Heart left ventricle (tissue), 16 donors: ENCODE measurements around the gene ZDHHC1. TPM values are rescaled to one million over a fixed set of nuclear protein-coding genes. Genes with fewer than 3 reads are reported as not detected.

Experiments
- ATAC-seq, 4 donors: fragments of 200-7000 bp; cut with Tn5 transposase; one replicate each; pipeline ENCODE4 v1.9.1; 2020 to 2022; ENCODE audit warnings: moderate library complexity in 4 of 4, mild to moderate bottlenecking in 3 of 4, moderate number of reproducible peaks in 1 of 4
- DNase-seq, 5 donors: peaks; one replicate each; pipeline ENCODE4 v3.0.0-alpha.2; 2020
- H3K27ac ChIP-seq, 12 donors: fragments of 200-600 bp; sonication (generic) in 4 of 12; one replicate each; pipeline versions ENCODE4 v1.5.0 to v1.8.0; 2016 to 2022; ENCODE audit warnings: mild to moderate bottlenecking in 2 of 12
- H3K27me3 ChIP-seq, 9 donors: fragments of 200-600 bp; sonication (generic) in 2 of 9; one replicate each; pipeline versions ENCODE4 v1.5.1 to v1.8.0; 2016 to 2022; ENCODE audit warnings: mild to moderate bottlenecking in 3 of 9
- H3K36me3 ChIP-seq, 9 donors: fragments of 200-600 bp; sonication (generic) in 2 of 9; one replicate each; pipeline versions ENCODE4 v1.5.0 to v1.8.0; 2018 to 2022; ENCODE audit warnings: mild to moderate bottlenecking in 2 of 9
- H3K4me1 ChIP-seq, 12 donors: fragments of 200-600 bp; sonication (generic) in 4 of 12; one replicate each; pipeline versions ENCODE4 v1.5.0 to v1.8.0; 2016 to 2022; ENCODE audit warnings: mild to moderate bottlenecking in 3 of 12
- H3K4me3 ChIP-seq, 12 donors: fragments of 200-600 bp; sonication (generic) in 4 of 12; one replicate each; pipeline versions ENCODE4 v1.5.0 to v1.8.0; 2017 to 2022; ENCODE audit warnings: mild to moderate bottlenecking in 9 of 12, moderate library complexity in 4 of 12
- H3K9me3 ChIP-seq, 12 donors: fragments of 200-600 bp; sonication (generic) in 4 of 12; one replicate each; pipeline versions ENCODE4 v1.5.0 to v1.8.0; 2016 to 2022; ENCODE audit warnings: mild to moderate bottlenecking in 1 of 12
- CTCF ChIP-seq, 12 donors: fragments of 200-600 bp; sonication (generic) in 4 of 12; IDR thresholded peaks; one replicate each; pipeline versions ENCODE4 v1.5.0 to v1.8.0; 2018 to 2022; ENCODE audit warnings: antibody characterized with exemption in 12 of 12, mild to moderate bottlenecking in 5 of 12
- POLR2A ChIP-seq, 2 donors: fragments of 450-650 bp; IDR thresholded peaks; one replicate each; pipeline ENCODE4 v1.6.1; 2017; ENCODE audit warnings: antibody characterized with exemption in 2 of 2, mild to moderate bottlenecking in 2 of 2, moderate library complexity in 2 of 2
- WGBS, 4 donors: extraction: QIAGEN DNeasy Blood & Tissue Kit in 2 of 4; methylation state at CpG; one replicate each; pipeline versions ENCODE4 v1.1.5 to v1.1.7; 2013 to 2018; 5-methylcytosine and 5-hydroxymethylcytosine counted together
- intact Hi-C, 10 donors: fragments of 100-400 bp; cut with DNase I; formaldehyde crosslinking; loops; one replicate each; pipeline versions ENCODE4 v1.11.1 to v1.14.2; 2022
- polyA plus RNA-seq, 2 donors: library from polyadenylated mRNA; stranded (reverse); fragments of 200-250 nt; gene quantifications; one replicate each; pipeline ENCODE4 v1.2.3, GENCODE V29; 2013
- total RNA-seq, 9 donors: library from RNA; depleted of rRNA in 2 of 9; stranded (reverse); fragments of >200 nt in 2 of 9; fragmentation: NEBNext Ultra II Directional in 3 of 9; extraction: Animal tissue kit (Norgen Biotek cat#: 25700) in 3 of 9; gene quantifications; one replicate each; pipeline versions ENCODE4 v1.1.0 to v1.2.4, GENCODE V29; 2016 to 2023
- donor health status: ischemic (EF 13 %, LVEDD 7.1; RV severe dilation, severe dysfunction).
- donor health status: healthy with polysubstance abuse.
- donor health status: DM: no; HTN: yes; CAD: no.
- donor health status: DM: no; HTN: no; CAD: no.
- donor health status: ischemic (EF 25% LVEDD 6.9; RV normal size, moderate dysfunction).
- donor health status: ischemic (EF 25% LVEDD 5.7; RV mildly dilated, moderate dysfunction).
- donor health status: healthy.
- donor health status: DM: yes; HTN: yes; CAD: no.
- donor health status: ischemic (EF 35%, LVEDD 5.7; RV mildly dilated, moderate dysfunction).
- donor health status: nonischemic (EF 11% LVEDD 7.7; RV severe dilation, severe dysfunction).
- donor health status: DM: yes; HTN: yes; CAD: no.
- donor health status: PGD.
- donor health status: ischemic (EF 29% LVEDD 5.4; RV normal size, mild dysfunction).
- donor health status: nonischemic (EF 23%, LVEDD 6.1; RV moderate dilation, normal function).

Gene ZDHHC1
- total and polyA plus RNA-seq, 11 donors, result 2.7 to 11.6 (median 5.1) TPM

GRCh38 chr16:67445913-67446907 is 29.9 kb upstream of the ZDHHC1 start:
- 56 to 67% (median 64%) methylated on average over 9 to 12 of the region's 12 CpGs for whole genome bisulfite sequencing, 4 donors
- DNase-seq, result peak; percentile 57 to 80 (median 74)
- ATAC-seq, result peak in 2 of 4 donors; percentile 24 to 37

GRCh38 chr16:67445441-67445912 is 29.2 kb upstream of the ZDHHC1 start:
- peak overlapping the region in 9 of 12 donors; percentile 10 to 67 (median 55) for H3K27ac ChIP-seq
- no peak overlapping the region for H3K4me3 ChIP-seq
- intact Hi-C loops, result no loop called here
- no peaks in the 10 kb centered on the region for H3K27me3 ChIP-seq
- H3K9me3 ChIP-seq, result no peaks in the 10 kb centered on the region
- 32 to 57% (median 45%) methylated on average over 2 to 3 of the region's 3 CpGs; no CpG with 5 or more reads in 1 of the 4 donors for WGBS, 4 donors
- H3K36me3 ChIP-seq, result peaks cover 0 to 72% (median 3%) of the 10 kb centered on the region in 9 donors
- DNase-seq (peak in 4 of 5 donors; percentile 34 to 72 (median 58)), ATAC-seq (peak; percentile 8 to 36 (median 26))
- H3K4me1 ChIP-seq, result peaks cover 20 to 99% (median 82%) of the 10 kb centered on the region in 12 donors
- TF ChIP-seq POLR2A (IDR thresholded peaks at IDR 0.05) (no peak), CTCF (IDR thresholded peaks at IDR 0.05) (peak in 4 of 12 donors; percentile 6 to 26 (median 15))

More at GRCh38 chr16:67445913-67446907, 29.9 kb upstream of the ZDHHC1 start:
- no peaks in the 10 kb centered on the region for H3K27me3 ChIP-seq
- TF ChIP-seq POLR2A (IDR thresholded peaks at IDR 0.05), result no peak
- peak in 1 of 12 donors; percentile 3 for TF ChIP-seq CTCF (IDR thresholded peaks at IDR 0.05)
- peaks cover 20 to 100% (median 88%) of the 10 kb centered on the region in 12 donors for H3K4me1 ChIP-seq
- no peak overlapping the region for H3K4me3 ChIP-seq
- H3K36me3 ChIP-seq, result peaks cover 0 to 70% (median 4%) of the 10 kb centered on the region in 9 donors
- intact Hi-C loops, result no loop called here
- H3K27ac ChIP-seq, result peak overlapping the region in 11 of 12 donors; percentile 10 to 67 (median 55)
- no peaks in the 10 kb centered on the region for H3K9me3 ChIP-seq

- intact Hi-C loops, result no loop called here
- Histone ChIP-seq H3K9me3 (no peaks in the 10 kb centered on the region), H3K4me3 (no peak overlapping the region), H3K27ac (peak overlapping the region in 6 of 12 donors; percentile 14 to 67 (median 54)), H3K27me3 (no peaks in the 10 kb centered on the region), H3K36me3 (peaks cover 0 to 75% (median 3%) of the 10 kb centered on the region in 9 donors), H3K4me1 (peaks cover 20 to 95% (median 79%) of the 10 kb centered on the region in 12 donors)
- DNase-seq (no peak), ATAC-seq (no peak)
- TF ChIP-seq POLR2A (IDR thresholded peaks at IDR 0.05) (no peak), CTCF (IDR thresholded peaks at IDR 0.05) (no peak)
- 80 to 86% (median 85%) methylated on average over 7 of the region's 7 CpGs for WGBS, 4 donors
Measured at GRCh38 chr16:67445126-67445426, 28.8 kb upstream of the ZDHHC1 start.
